Naive thymus-derived CD8-positive, alpha-beta T cell (primary cell): ENCODE data around the gene SP110. TPM values are rescaled to one million over a fixed set of nuclear protein-coding genes. Genes with fewer than 3 reads are reported as not detected.
"Not testable (repeated sequence)": the region's sequence is repeated elsewhere in the genome, so short reads cannot be mapped to it uniquely, and the experiment has no call there.

Experiments used
- ATAC-seq, 2 donors: fragments of 150-1000 bp; cut with Tn5 transposase in 1 of 2; sonication (Bioruptor Pico), chemical (Tn5 transposase) in 1 of 2; 1 replicate in 1 of 2; 2 replicates in 1 of 2; pipeline ENCODE4 v1.10.0; 2021; ENCODE audit warnings: mild to moderate bottlenecking in 2 of 2, moderate library complexity in 2 of 2
- POLR2A ChIA-PET: fragments of 350-600 bp; sonication (Branson Sonifier 250); formaldehyde crosslinking; loops from one replicate; lab custom pipeline; 2021; ENCODE audit warnings: antibody characterized with exemption; lab: Charles Lee
- DNase-seq, 10 donors: peaks; one replicate each; pipeline versions ENCODE4 v3.0.0 to v3.0.0-alpha.2; 2020 to 2022
- H3K27ac Mint-ChIP-seq, 10 donors: one replicate each; pipeline ENCODE4 v1.8.0; 2020 to 2022; ENCODE audit warnings: mild to moderate bottlenecking in 10 of 10, mixed read lengths in 10 of 10, moderate library complexity in 4 of 10, inconsistent platforms in 1 of 10
- H3K27me3 Mint-ChIP-seq, 5 donors: one replicate each; pipeline ENCODE4 v1.8.0; 2021 to 2022; ENCODE audit warnings: mixed read lengths in 5 of 5
- H3K36me3 Mint-ChIP-seq, 3 donors: one replicate each; pipeline ENCODE4 v1.8.0; 2020 to 2022; ENCODE audit warnings: mixed read lengths in 3 of 3, mild to moderate bottlenecking in 2 of 3, inconsistent platforms in 1 of 3
- H3K4me1 Mint-ChIP-seq, 4 donors: one replicate each; pipeline ENCODE4 v1.8.0; 2021 to 2022; ENCODE audit warnings: mixed read lengths in 4 of 4
- H3K4me3 Mint-ChIP-seq, 10 donors: one replicate each; pipeline ENCODE4 v1.8.0; 2020 to 2022; ENCODE audit warnings: mild to moderate bottlenecking in 10 of 10, mixed read lengths in 10 of 10, moderate library complexity in 6 of 10, inconsistent platforms in 1 of 10
- H3K9me3 Mint-ChIP-seq, 9 donors: one replicate each; pipeline ENCODE4 v1.8.0; 2020 to 2022; ENCODE audit warnings: mixed read lengths in 9 of 9, mild to moderate bottlenecking in 3 of 9, inconsistent platforms in 1 of 9, moderate library complexity in 1 of 9
- polyA plus RNA-seq, 3 donors: library from polyadenylated mRNA; unstranded; fragments of 300-500 nt; fragmentation: Illumina TruSeq; gene quantifications; one replicate each; pipeline ENCODE4 v1.2.3, GENCODE V29; 2021
- total RNA-seq, 8 experiments: library from RNA in 2 of 8; stranded (reverse) in 2 of 8; gene quantifications; one replicate each; pipeline ENCODE4 v1.2.3 and lab custom pipeline; 2021 to 2026

The SP110 gene
- 100 to 1,000 TPM; 116 to 121 TPM for total RNA-seq
- polyA plus RNA-seq, result 100 to 1,000 TPM in 2 of 3 donors, 10 to 100 TPM in 1; 82.8 to 115 (median 112) TPM
- 40.8 to 128 (median 82.2) reads per million in 6 experiments for total RNA-seq (lab: John Stamatoyannopoulos, UW)

DNA sequence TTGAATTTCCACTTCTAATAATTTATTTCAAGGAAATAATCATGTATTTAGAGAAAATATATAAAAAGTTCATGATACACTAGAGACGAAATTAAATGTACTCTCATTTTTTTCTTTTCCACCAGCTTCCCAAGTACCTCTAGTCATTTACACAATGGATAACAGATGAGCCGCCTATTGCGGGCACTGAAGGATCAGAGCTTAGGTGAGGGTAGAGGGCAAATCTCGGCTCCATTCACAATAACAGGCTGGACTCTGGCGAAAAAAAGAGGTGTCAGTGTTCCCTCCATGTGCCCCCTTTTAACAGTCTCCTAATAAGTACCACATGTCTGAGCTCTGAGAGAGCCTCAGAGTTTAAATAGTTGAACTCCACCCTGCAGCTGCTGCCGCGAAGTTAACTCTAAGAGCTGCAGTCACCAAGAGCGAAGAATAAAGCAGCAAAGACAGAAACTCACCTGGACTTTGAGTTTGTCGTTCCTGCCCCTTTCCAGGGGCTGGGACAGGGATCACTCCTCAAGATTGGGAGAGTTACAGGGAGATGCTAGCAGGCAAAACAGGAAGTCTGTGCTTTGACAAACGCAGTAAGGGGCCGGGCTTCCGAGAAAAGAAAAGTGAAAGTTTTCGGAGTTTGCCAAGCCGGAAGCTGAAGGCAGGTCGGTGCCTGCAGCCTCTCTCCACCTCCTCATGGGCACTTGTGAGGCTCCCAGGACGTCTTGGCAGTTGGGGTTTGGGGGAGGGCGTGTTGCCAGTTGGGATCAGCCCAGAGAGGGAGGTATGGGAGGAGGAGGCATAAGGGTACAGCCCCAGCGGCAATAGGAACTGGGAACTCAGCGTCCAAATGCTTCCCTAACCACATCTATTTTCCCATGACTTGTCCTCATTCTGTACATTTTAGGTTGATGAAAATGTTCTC lies at the start of gene SP110:
Gene SP110 (minus strand): TSS at position 566 of the 913 bp plus-strand sequence. CDS start 3,057 bp downstream, outside the sequence.
- Mint-ChIP-seq H3K4me3 (peak within 1 kb of the TSS; percentile 97 to 100 (median 98)), H3K4me1 (peaks cover 36 to 83% (median 59%) of the 10 kb centered on the region in 4 donors), H3K36me3 (peaks cover 6 to 27% (median 10%) of the 10 kb centered on the region in 3 donors), H3K9me3 (no peaks in the 10 kb centered on the region), H3K27ac (peak within 1 kb of the TSS; percentile 97 to 100 (median 99)), H3K27me3 (no peaks in the 10 kb centered on the region)
- DNase-seq, result peak; percentile 49 to 87 (median 75)
- POLR2A ChIA-PET, result interaction anchor here (0.6 to 3.4 kb wide), 14 partner anchors 8 to 384 kb away, joined by 3 to 36 read pairs (median 4); partner anchors contain the start of genes SP100 and SP140L
- peak; percentile 94 to 95 for ATAC-seq

DNA sequence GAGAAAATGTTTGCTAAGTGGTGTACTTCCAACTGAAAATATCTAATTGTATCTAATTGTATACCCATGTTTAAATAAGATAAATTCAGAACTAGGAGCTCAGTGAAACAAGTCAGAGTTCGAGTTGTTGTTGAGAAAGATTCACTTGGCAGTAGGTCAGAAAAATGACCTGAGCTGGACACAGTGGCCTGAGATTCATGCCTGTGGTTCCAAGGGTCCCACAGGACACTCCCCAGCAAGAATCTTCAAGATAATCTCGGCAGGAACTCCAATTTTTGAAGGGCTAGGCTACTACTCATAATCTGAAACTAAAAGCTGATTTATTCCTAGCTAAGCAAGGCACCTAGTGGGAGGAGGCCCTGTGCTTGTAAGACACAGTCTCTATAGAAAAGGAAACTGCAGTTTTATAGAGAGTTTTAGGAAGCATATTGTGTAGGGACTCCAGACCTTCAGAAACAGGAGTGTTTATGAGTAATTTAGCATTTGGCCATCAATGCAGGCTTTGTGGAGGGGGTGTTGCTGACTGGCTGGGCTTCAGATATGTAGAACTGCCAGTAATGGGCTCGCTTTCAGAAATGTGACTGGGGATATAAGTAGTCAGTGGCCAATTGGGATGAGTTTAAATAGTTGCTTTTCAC lies 48.9 kb upstream of the SP110 start:
- H3K4me3 Mint-ChIP-seq, result no peak overlapping the region
- ATAC-seq (no peak), DNase-seq (no peak)
- peaks cover 11 to 13% (median 12%) of the 10 kb centered on the region in 4 donors for H3K4me1 Mint-ChIP-seq
- POLR2A ChIA-PET, result no interaction called here
- peak overlapping the region in 1 of 10 donors; percentile 38 for H3K27ac Mint-ChIP-seq
- H3K9me3 Mint-ChIP-seq, result peaks cover 0 to 23% (median 6%) of the 10 kb centered on the region in 9 donors
- no peaks in the 10 kb centered on the region for H3K27me3 Mint-ChIP-seq
- H3K36me3 Mint-ChIP-seq, result peaks cover 22 to 49% (median 30%) of the 10 kb centered on the region in 3 donors

DNA sequence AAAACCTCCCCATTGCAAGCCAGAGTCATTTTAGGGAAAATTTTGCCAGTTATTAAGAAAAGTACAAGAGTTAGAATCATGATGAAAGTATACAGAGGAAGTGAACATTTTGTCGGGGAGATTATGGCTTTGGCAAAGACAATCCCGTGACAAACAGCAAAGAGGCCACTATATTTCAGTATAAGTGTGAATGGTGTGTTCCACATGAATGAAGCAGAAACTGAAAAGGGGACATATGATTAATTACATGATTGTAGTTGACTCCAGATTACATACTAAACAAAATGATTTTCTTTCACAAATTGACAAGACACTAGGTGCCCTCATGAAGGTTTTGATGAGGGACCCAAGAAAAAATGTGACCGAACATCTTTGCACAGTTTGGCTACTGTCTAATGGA lies 47.8 kb upstream of the SP110 start:
- H3K9me3 Mint-ChIP-seq, result peaks cover 0 to 20% (median 6%) of the 10 kb centered on the region in 9 donors
- ATAC-seq, result no peak
- peak overlapping the region in 2 of 10 donors; percentile 22 to 50 for H3K27ac Mint-ChIP-seq
- no peak for DNase-seq
- H3K36me3 Mint-ChIP-seq, result peaks cover 22 to 45% (median 33%) of the 10 kb centered on the region in 3 donors
- POLR2A ChIA-PET, result no interaction called here
- no peak overlapping the region for H3K4me3 Mint-ChIP-seq
- H3K27me3 Mint-ChIP-seq, result no peaks in the 10 kb centered on the region
- H3K4me1 Mint-ChIP-seq, result peaks cover 14 to 24% (median 23%) of the 10 kb centered on the region in 4 donors

DNA sequence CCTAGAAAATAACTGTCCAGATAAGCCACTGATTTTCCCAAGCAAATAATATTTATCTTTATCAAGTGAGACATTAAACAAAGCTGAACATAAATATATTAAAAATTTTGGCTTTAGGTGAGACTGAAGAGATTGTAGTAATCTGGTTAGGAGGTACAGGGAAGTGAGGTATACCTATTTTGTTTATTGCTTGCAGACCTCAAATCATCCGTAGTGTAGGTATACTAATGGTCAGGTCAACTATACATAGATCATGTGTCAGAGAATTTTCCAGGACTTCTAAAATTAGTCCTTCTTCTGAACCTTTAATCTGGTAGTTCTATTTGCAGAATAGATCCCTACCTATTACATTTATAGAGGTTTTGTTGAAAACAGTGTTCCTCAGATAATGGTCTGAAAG lies 47.3 kb upstream of the SP110 start:
- Mint-ChIP-seq H3K4me3 (no peak overlapping the region), H3K27me3 (no peaks in the 10 kb centered on the region), H3K36me3 (peaks cover 22 to 40% (median 31%) of the 10 kb centered on the region in 3 donors), H3K27ac (peak overlapping the region in 2 of 10 donors; percentile 22 to 50), H3K4me1 (peaks cover 18 to 29% (median 28%) of the 10 kb centered on the region in 4 donors), H3K9me3 (peaks cover 0 to 15% (median 3%) of the 10 kb centered on the region in 9 donors)
- no peak for ATAC-seq
- DNase-seq, result no peak
- POLR2A ChIA-PET, result no interaction called here

DNA sequence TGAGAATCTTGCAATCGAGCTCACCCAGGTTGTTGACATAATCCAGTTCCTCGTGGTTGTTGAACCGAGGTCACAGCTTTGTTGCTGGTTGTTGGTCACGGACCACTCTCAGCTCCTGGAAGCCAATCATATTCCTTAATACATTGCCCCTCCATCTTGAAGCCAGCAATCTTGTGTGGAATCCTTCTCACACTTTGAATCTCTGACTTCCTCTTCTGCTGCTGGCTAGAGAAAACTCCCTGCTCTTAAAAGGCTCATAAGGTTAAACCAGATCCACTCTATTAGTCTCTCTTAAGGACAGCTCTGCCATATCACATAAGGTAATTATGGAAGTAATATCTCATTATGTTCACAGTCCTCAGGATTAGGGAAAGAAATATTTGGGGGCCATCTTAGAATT lies 46.9 kb upstream of the SP110 start:
- peaks cover 0 to 11% (median 4%) of the 10 kb centered on the region in 9 donors for H3K9me3 Mint-ChIP-seq
- DNase-seq (no peak), ATAC-seq (no peak)
- H3K36me3 Mint-ChIP-seq, result peaks cover 21 to 35% (median 28%) of the 10 kb centered on the region in 3 donors
- POLR2A ChIA-PET, result no interaction called here
- no peaks in the 10 kb centered on the region for H3K27me3 Mint-ChIP-seq
- H3K27ac Mint-ChIP-seq, result no peak overlapping the region
- H3K4me1 Mint-ChIP-seq, result peaks cover 22 to 34% (median 32%) of the 10 kb centered on the region in 4 donors
- H3K4me3 Mint-ChIP-seq, result no peak overlapping the region

DNA sequence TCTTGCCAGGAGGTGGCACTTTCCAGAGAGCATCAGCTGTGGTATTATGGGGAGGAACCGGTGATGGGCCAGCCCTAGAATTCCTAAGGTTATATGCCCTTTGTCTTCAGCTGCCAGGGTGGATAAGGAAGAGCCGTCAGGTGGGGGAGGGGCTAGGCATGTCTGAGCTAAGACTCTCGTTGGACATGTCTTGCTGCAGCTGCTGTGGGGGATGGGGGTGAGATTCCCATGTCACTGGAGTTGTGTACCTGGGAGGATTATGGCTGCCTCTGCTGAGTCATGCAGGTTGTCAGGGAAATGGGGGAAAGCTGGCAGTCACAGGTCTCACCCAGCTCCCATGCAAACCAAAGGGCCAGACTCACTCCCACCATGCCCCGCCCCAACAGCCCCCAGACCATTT lies 45.2 kb upstream of the SP110 start:
- not testable (repeated sequence) for DNase-seq, H3K4me3 Mint-ChIP-seq, H3K27me3 Mint-ChIP-seq, ATAC-seq
- Mint-ChIP-seq H3K36me3 (peaks cover 10 to 30% (median 25%) of the 10 kb centered on the region in 3 donors), H3K27ac (peak overlapping the region in 4 of 10 donors; percentile 70 to 85 (median 77)), H3K9me3 (peaks cover 0 to 13% (median 5%) of the 10 kb centered on the region in 9 donors), H3K4me1 (peaks cover 30 to 49% (median 47%) of the 10 kb centered on the region in 4 donors)
- POLR2A ChIA-PET, result interaction anchor here (1.0 kb wide), 1 partner anchor 44 kb away, joined by 3 read pairs; no protein-coding TSS in a partner anchor

DNA sequence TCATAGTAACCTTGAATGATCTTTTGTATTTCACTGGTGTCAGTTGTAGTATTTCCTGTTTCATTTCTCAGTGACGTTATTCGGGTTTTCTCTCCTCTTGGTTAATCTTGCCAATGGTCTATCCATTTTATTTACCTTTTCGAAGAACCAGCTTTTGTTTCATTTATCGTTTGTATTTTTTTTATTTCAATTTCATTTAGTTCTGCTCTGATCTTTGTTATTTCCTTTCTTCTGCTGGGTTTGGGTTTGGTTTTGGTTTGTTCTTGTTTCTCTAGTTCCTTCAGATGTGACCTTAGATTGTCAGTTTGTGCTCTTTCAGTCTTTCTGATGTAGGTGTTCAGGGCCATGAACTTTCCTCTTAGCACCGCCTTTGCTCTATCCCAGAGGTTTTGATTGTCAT lies 42.5 kb upstream of the SP110 start:
- no peaks in the 10 kb centered on the region for H3K27me3 Mint-ChIP-seq
- peaks cover 26 to 61% (median 47%) of the 10 kb centered on the region in 4 donors for H3K4me1 Mint-ChIP-seq
- H3K9me3 Mint-ChIP-seq, result peaks cover 0 to 14% (median 5%) of the 10 kb centered on the region in 9 donors
- ATAC-seq (peak; percentile 69 to 98), DNase-seq (peak in 4 of 10 donors; percentile 24 to 85 (median 72))
- peak overlapping the region; percentile 80 to 97 (median 92) for H3K27ac Mint-ChIP-seq
- peaks cover 0 to 19% (median 17%) of the 10 kb centered on the region in 3 donors for H3K36me3 Mint-ChIP-seq
- peak overlapping the region; percentile 22 to 74 (median 62) for H3K4me3 Mint-ChIP-seq
- POLR2A ChIA-PET, result interaction anchor here (0.9 to 1.1 kb wide), 2 partner anchors 37 to 44 kb away, joined by 3 read pairs; partner anchors contain the start of gene SP140

DNA sequence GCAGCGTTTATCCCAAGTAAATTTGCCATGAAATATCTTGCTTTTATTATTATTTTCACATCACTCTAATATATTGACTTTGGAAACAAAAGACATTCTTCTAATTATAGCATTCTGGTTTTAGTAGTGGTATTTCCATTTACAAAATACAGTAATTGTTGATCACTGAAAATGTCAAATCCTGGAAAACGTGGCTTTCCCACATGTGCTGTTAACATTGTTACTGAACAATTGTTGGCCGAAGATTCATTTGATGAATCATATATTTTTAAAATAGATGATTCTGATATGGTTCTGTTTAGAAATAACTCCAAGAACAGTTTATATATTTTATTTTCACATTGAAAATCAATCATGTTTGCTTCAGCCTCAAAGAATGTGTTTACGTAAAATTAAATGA lies 38.7 kb upstream of the SP110 start:
- peaks cover 0 to 14% (median 5%) of the 10 kb centered on the region in 9 donors for H3K9me3 Mint-ChIP-seq
- H3K27me3 Mint-ChIP-seq, result no peaks in the 10 kb centered on the region
- H3K27ac Mint-ChIP-seq, result no peak overlapping the region
- peaks cover 0 to 17% (median 16%) of the 10 kb centered on the region in 3 donors for H3K36me3 Mint-ChIP-seq
- H3K4me3 Mint-ChIP-seq, result no peak overlapping the region
- no peak for DNase-seq
- peaks cover 22 to 53% (median 40%) of the 10 kb centered on the region in 4 donors for H3K4me1 Mint-ChIP-seq
- no peak for ATAC-seq
- POLR2A ChIA-PET, result no interaction called here

DNA sequence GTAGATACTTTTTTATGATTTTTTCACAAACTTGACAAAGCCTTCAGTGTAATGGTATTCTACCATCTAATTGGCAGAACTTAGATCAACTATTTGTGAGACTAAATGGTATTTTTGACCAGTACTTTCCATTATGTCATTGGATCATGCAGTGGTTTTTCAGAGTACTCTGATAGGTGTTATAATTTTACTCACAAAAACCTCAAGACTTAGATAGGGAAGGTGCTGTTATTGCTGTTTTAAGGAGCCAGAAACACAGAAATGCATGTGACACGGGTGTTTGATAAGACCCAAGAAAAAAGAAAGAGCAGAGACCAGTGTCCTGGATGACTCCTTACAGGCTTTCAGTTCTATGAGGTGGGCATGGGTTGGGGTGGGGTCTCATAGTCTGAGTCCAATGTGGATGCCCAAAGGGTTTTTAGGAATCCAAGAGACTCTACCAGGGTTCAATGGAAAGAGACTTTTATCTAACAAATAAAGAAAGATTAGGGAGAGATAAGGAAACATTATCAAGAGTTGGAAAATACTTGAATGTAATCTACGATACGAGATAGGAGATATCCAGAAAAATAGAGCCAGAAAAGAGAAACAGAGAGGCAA lies 37.0 kb upstream of the SP110 start:
- Mint-ChIP-seq H3K4me3 (no peak overlapping the region), H3K4me1 (peaks cover 13 to 37% (median 24%) of the 10 kb centered on the region in 4 donors), H3K27ac (peak overlapping the region in 4 of 10 donors; percentile 15 to 61 (median 36)), H3K27me3 (no peaks in the 10 kb centered on the region), H3K36me3 (peaks cover 0 to 16% (median 14%) of the 10 kb centered on the region in 3 donors), H3K9me3 (peaks cover 0 to 14% (median 5%) of the 10 kb centered on the region in 9 donors)
- DNase-seq, result no peak
- ATAC-seq, result no peak
- POLR2A ChIA-PET, result no interaction called here

DNA sequence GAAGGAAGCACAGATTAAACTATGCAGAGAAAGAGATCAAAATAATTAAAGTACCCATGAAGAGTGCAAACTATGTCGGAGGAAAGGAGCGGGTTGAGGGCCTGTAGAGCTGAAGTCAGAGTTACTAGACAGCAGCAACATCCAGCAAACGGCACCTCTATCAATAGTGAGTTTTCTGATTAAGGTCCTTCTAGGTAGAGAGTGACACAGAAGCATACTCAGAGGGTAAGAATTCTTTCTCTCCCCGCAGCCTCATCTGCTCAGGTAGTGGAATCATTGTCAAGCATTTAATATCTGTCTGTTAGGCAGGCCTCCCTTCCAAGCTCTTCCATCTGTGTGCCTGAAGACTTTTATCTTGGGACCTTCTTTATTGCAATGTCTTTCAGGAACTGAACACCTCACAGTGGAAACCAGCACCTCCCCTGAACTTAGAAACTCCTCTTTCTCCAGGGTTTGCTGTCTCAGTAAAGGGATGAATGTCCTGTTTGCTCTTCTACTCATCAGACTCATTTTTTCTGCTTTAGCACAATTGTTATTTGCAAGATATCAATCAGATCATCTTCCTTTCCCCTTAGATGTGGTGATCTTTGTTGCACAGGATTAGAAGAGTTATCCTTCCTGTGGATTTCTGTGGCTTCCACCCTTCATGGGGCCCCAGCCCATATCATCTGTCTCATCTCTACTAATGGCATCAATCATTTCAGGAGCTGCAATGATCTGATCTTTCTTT lies 34.5 kb upstream of the SP110 start:
- peaks cover 4 to 19% (median 8%) of the 10 kb centered on the region in 4 donors for H3K4me1 Mint-ChIP-seq
- POLR2A ChIA-PET, result interaction anchor here (1.3 kb wide), 1 partner anchor 65 kb away, joined by 5 read pairs; no protein-coding TSS in a partner anchor
- DNase-seq, result peak in 4 of 10 donors; percentile 3 to 52 (median 34)

DNA sequence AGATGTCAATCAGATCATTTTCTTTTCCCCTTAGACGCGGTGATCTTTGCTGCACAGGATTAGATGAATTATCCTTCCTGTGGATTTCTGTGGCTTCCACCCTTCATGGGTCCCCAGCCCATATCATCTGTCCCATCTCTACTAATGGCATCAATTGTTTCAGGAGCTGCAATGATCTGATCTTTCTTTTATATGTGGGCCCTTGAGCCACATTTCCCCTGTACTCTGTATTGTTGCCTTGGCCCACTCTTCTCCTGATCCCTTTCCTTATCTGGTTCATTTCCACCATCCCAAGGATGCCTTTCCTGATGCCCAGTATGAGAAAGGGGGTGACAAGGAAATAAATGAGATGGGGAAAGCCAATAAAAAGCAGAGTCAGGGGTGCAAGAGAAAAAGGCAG lies 30.4 kb upstream of the SP110 start:
- no peak overlapping the region for H3K27ac Mint-ChIP-seq
- no peak for DNase-seq
- H3K27me3 Mint-ChIP-seq, result no peaks in the 10 kb centered on the region
- H3K4me1 Mint-ChIP-seq, result peaks cover 0 to 2% (median under 1%) of the 10 kb centered on the region in 4 donors
- no peak overlapping the region for H3K4me3 Mint-ChIP-seq
- ATAC-seq, result no peak
- no peaks in the 10 kb centered on the region for H3K36me3 Mint-ChIP-seq
- POLR2A ChIA-PET, result interaction anchor here (0.6 kb wide), 1 partner anchor 58 kb away, joined by 3 read pairs; no protein-coding TSS in a partner anchor
- H3K9me3 Mint-ChIP-seq, result no peaks in the 10 kb centered on the region

More for the DNA sequence above, 34.5 kb upstream of the SP110 start:
- Mint-ChIP-seq H3K9me3 (peaks cover 0 to 3% (median 0%) of the 10 kb centered on the region in 9 donors), H3K27me3 (no peaks in the 10 kb centered on the region), H3K36me3 (peaks cover 0 to 5% (median 0%) of the 10 kb centered on the region in 3 donors), H3K4me3 (no peak overlapping the region), H3K27ac (no peak overlapping the region)
- peak; percentile 65 to 84 for ATAC-seq
